CD14-positive monocyte (primary cell): ENCODE measurements around the gene ANO9. TPM values are rescaled to one million over a fixed set of nuclear protein-coding genes. Genes with fewer than 3 reads are reported as not detected.

Experiments used
- DNase-seq, 3 donors: peaks; one replicate each; pipeline ENCODE4 v3.0.0-alpha.2; 2011 to 2022
- H2AFZ ChIP-seq: 2 replicates; pipeline ENCODE4 v1.6.0; 2012; ENCODE audit warnings: mild to moderate bottlenecking, low read depth, low read length, inconsistent platforms; ENCODE audit not compliant: insufficient read depth, poor library complexity, severe bottlenecking
- H3K27ac ChIP-seq, 2 donors: 1 replicate in 1 of 2; 2 replicates in 1 of 2; pipeline ENCODE4 v1.5.1; 2012 to 2013; ENCODE audit warnings: low read length in 2 of 2, control low read depth in 1 of 2, inconsistent platforms in 1 of 2, low read depth in 1 of 2, mild to moderate bottlenecking in 1 of 2
- H3K27me3 ChIP-seq, 2 donors: one replicate each; pipeline versions ENCODE4 v1.6.0 to v1.6.1; 2011 to 2013; ENCODE audit warnings: low read length in 2 of 2; ENCODE audit not compliant: control insufficient read depth in 2 of 2, insufficient read depth in 2 of 2
- H3K36me3 ChIP-seq, 2 donors: replicated peaks in 1 of 2; 1 replicate in 1 of 2; 2 replicates in 1 of 2; pipeline versions ENCODE4 v1.5.1 to v1.6.1; 2012 to 2013; ENCODE audit warnings: low read length in 2 of 2, control low read depth in 1 of 2, inconsistent platforms in 1 of 2, mild to moderate bottlenecking in 1 of 2; ENCODE audit not compliant: insufficient read depth in 2 of 2, control insufficient read depth in 1 of 2
- H3K4me1 ChIP-seq, 2 donors: 1 replicate in 1 of 2; 2 replicates in 1 of 2; pipeline versions ENCODE4 v1.5.1 to v1.6.1; 2012 to 2013; ENCODE audit warnings: low read length in 2 of 2, control low read depth in 1 of 2, inconsistent platforms in 1 of 2, mild to moderate bottlenecking in 1 of 2, moderate library complexity in 1 of 2; ENCODE audit not compliant: insufficient read depth in 2 of 2, control insufficient read depth in 1 of 2
- H3K4me2 ChIP-seq: replicated peaks from 2 replicates; pipeline ENCODE3; 2012; ENCODE audit warnings: low read length, moderate library complexity, mild to moderate bottlenecking; ENCODE audit not compliant: poor library complexity, severe bottlenecking; ENCODE audit errors: extremely low read depth
- H3K4me3 ChIP-seq, 3 experiments: fragments of 200-600 bp in 1 of 3; sonication (generic) in 1 of 3; replicated peaks in 1 of 3; 1 replicate in 2 of 3; 2 replicates in 1 of 3; pipeline ENCODE4 v1.5.1; 2011 to 2013; ENCODE audit warnings: low read length in 3 of 3, mild to moderate bottlenecking in 3 of 3, control low read depth in 2 of 3, low read depth in 2 of 3, inconsistent platforms in 1 of 3, moderate library complexity in 1 of 3
- H3K79me2 ChIP-seq: 2 replicates; pipeline ENCODE4 v1.6.0; 2012; ENCODE audit warnings: mild to moderate bottlenecking, control low read depth, inconsistent platforms, low read length, moderate library complexity; ENCODE audit not compliant: insufficient read depth
- H3K9ac ChIP-seq: 2 replicates; pipeline ENCODE4 v1.6.0; 2017; ENCODE audit warnings: low read length, mild to moderate bottlenecking; ENCODE audit not compliant: insufficient read depth, poor library complexity, severe bottlenecking
- H3K9me3 ChIP-seq, 2 donors: replicated peaks in 1 of 2; 1 replicate in 1 of 2; 2 replicates in 1 of 2; pipeline versions ENCODE4 v1.5.1 to v1.6.1; 2012 to 2013; ENCODE audit warnings: low read length in 2 of 2, control low read depth in 1 of 2; ENCODE audit not compliant: control insufficient read depth in 1 of 2, insufficient read depth in 1 of 2
- H4K20me1 ChIP-seq: 2 replicates; pipeline ENCODE4 v1.6.0; 2012; ENCODE audit warnings: mild to moderate bottlenecking, low read length, control low read depth, moderate library complexity; ENCODE audit not compliant: insufficient read depth
- H3K27ac Mint-ChIP-seq, 7 donors: one replicate each; pipeline ENCODE4 v1.8.0; 2020; ENCODE audit warnings: mild to moderate bottlenecking in 7 of 7, mixed read lengths in 7 of 7, moderate library complexity in 6 of 7, inconsistent platforms in 2 of 7
- H3K27me3 Mint-ChIP-seq, 3 donors: one replicate each; pipeline ENCODE4 v1.8.0; 2021 to 2022; ENCODE audit warnings: low read depth in 3 of 3, mild to moderate bottlenecking in 3 of 3, mixed read lengths in 3 of 3, moderate library complexity in 3 of 3, inconsistent platforms in 1 of 3
- H3K36me3 Mint-ChIP-seq, 2 donors: one replicate each; pipeline ENCODE4 v1.8.0; 2020; ENCODE audit warnings: mixed read lengths in 2 of 2, inconsistent platforms in 1 of 2, mild to moderate bottlenecking in 1 of 2
- H3K4me1 Mint-ChIP-seq: one replicate; pipeline ENCODE4 v1.8.0; 2020; ENCODE audit warnings: mild to moderate bottlenecking, mixed read lengths
- H3K4me3 Mint-ChIP-seq, 2 donors: one replicate each; pipeline ENCODE4 v1.8.0; 2020; ENCODE audit warnings: mild to moderate bottlenecking in 2 of 2, mixed read lengths in 2 of 2, moderate library complexity in 1 of 2
- H3K9me3 Mint-ChIP-seq, 7 donors: one replicate each; pipeline ENCODE4 v1.8.0; 2020 to 2022; ENCODE audit warnings: mixed read lengths in 7 of 7, mild to moderate bottlenecking in 6 of 7, moderate library complexity in 6 of 7, inconsistent platforms in 2 of 7
- CTCF ChIP-seq: fragments of 200-600 bp; IDR thresholded peaks from one replicate; pipeline ENCODE4 v1.8.0; 2022; ENCODE audit warnings: antibody characterized with exemption, mild to moderate bottlenecking
- WGBS: methylation state at CpG from one replicate; pipeline ENCODE4 v1.1.5; 2013; ENCODE audit warnings: missing lambda C conversion rate; ENCODE audit not compliant: insufficient coverage; 5-methylcytosine and 5-hydroxymethylcytosine counted together
- intact Hi-C, 2 donors: fragments of 100-400 bp; cut with micrococcal nuclease; formaldehyde crosslinking; loops; one replicate each; pipeline versions ENCODE4 v1.15.0 to v1.15.1; 2023
- polyA plus RNA-seq, 3 donors: library from polyadenylated mRNA; depleted of rRNA in 1 of 3; unstranded in 2 of 3; stranded (reverse) in 1 of 3; fragments of 300-500 nt in 2 of 3; fragments of >200 nt in 1 of 3; fragmentation: Illumina TruSeq in 2 of 3; gene quantifications; 1 replicate in 2 of 3; 2 replicates in 1 of 3; pipeline ENCODE4 v1.2.3, GENCODE V29; 2012 to 2021

The ANO9 gene
- polyA plus RNA-seq, 3 donors: 0.18 to 0.24 TPM; not detected in 1

GRCh38 chr11:462107-462890 is 20.5 kb upstream of the ANO9 start:
- no peaks in the 10 kb centered on the region for H3K9me3 ChIP-seq
- H3K4me2 ChIP-seq: no peak overlapping the region
- no peaks in the 10 kb centered on the region for H3K79me2 ChIP-seq
- Mint-ChIP-seq H3K36me3 (peaks cover 26 to 39% of the 10 kb centered on the region in 2 donors), H3K4me1 (peaks cover 15% of the 10 kb centered on the region), H3K27ac (no peak overlapping the region), H3K27me3 (no peaks in the 10 kb centered on the region), H3K9me3 (peaks cover 0 to 4% (median 0%) of the 10 kb centered on the region in 7 donors), H3K4me3 (no peak overlapping the region)
- intact Hi-C loops: no loop called here
- no peak overlapping the region for H3K4me3 ChIP-seq
- no peak overlapping the region for H2AFZ ChIP-seq
- H4K20me1 ChIP-seq: peaks cover 4% of the 10 kb centered on the region
- H3K27me3 ChIP-seq: no peaks in the 10 kb centered on the region
- H3K36me3 ChIP-seq: peaks cover 14 to 22% of the 10 kb centered on the region in 2 donors
- no peak overlapping the region for H3K27ac ChIP-seq
- H3K4me1 ChIP-seq: peaks cover 10 to 14% of the 10 kb centered on the region in 2 donors
- 99% methylated on average over 12 of the region's 16 CpGs for WGBS
- DNase-seq: no peak
- no peak for TF ChIP-seq CTCF
- no peak overlapping the region for H3K9ac ChIP-seq

GRCh38 chr11:461626-462025 is 19.8 kb upstream of the ANO9 start:
- Histone ChIP-seq H3K9me3 (no peaks in the 10 kb centered on the region), H3K36me3 (peaks cover 16 to 22% of the 10 kb centered on the region in 2 donors), H3K4me2 (no peak overlapping the region), H3K27me3 (no peaks in the 10 kb centered on the region), H2AFZ (no peak overlapping the region), H3K79me2 (no peaks in the 10 kb centered on the region), H3K27ac (no peak overlapping the region), H4K20me1 (peaks cover 8% of the 10 kb centered on the region), H3K4me3 (no peak overlapping the region), H3K9ac (no peak overlapping the region), H3K4me1 (peaks cover 10 to 11% of the 10 kb centered on the region in 2 donors)
- no peak for DNase-seq
- no peak for TF ChIP-seq CTCF
- Mint-ChIP-seq H3K9me3 (peaks cover 0 to 4% (median 0%) of the 10 kb centered on the region in 7 donors), H3K4me1 (peaks cover 19% of the 10 kb centered on the region), H3K36me3 (peaks cover 31 to 40% of the 10 kb centered on the region in 2 donors), H3K27ac (no peak overlapping the region), H3K27me3 (no peaks in the 10 kb centered on the region), H3K4me3 (no peak overlapping the region)
- intact Hi-C loops: no loop called here
- WGBS: 98% methylated on average over 8 of the region's 9 CpGs
